Hepatocyte (in vitro differentiated cells): Measurements from ENCODE around the gene HECW1. TPM values are rescaled to one million over a fixed set of nuclear protein-coding genes. Genes with fewer than 3 reads are reported as not detected.

Experiments used
- DNase-seq: peaks from one replicate; pipeline ENCODE4 v3.0.0-alpha.2; 2016; ENCODE audit warnings: low spot score
- H2AFZ ChIP-seq: fragments of 200-600 bp; sonication (generic); 2 replicates; pipeline ENCODE4 v1.6.0; 2016; ENCODE audit warnings: antibody characterized with exemption, mild to moderate bottlenecking
- H3K27ac ChIP-seq: fragments of 200-600 bp; sonication (generic); 2 replicates; pipeline ENCODE4 v1.5.1; 2016; ENCODE audit warnings: mild to moderate bottlenecking
- H3K27me3 ChIP-seq: fragments of 200-600 bp; sonication (generic); 2 replicates; pipeline ENCODE4 v1.6.1; 2016
- H3K36me3 ChIP-seq: fragments of 200-600 bp; sonication (generic); replicated peaks from 2 replicates; pipeline ENCODE4 v1.5.1; 2016; ENCODE audit warnings: low read depth; ENCODE audit not compliant: insufficient read depth
- H3K4me1 ChIP-seq: fragments of 200-600 bp; sonication (generic); 2 replicates; pipeline ENCODE4 v1.5.1; 2016; ENCODE audit warnings: mild to moderate bottlenecking, moderate library complexity; ENCODE audit not compliant: insufficient read depth
- H3K4me2 ChIP-seq: fragments of 200-600 bp; sonication (generic); 2 replicates; pipeline ENCODE4 v1.6.0; 2016
- H3K4me3 ChIP-seq: fragments of 200-600 bp; sonication (generic); 2 replicates; pipeline ENCODE4 v1.5.1; 2016; ENCODE audit warnings: mild to moderate bottlenecking
- H3K79me2 ChIP-seq: fragments of 200-600 bp; sonication (generic); 2 replicates; pipeline ENCODE4 v1.6.0; 2017; ENCODE audit warnings: mild to moderate bottlenecking
- H3K9me2 ChIP-seq: fragments of 200-600 bp; sonication (generic); replicated peaks from 2 replicates; pipeline ENCODE4 v1.6.0; 2017; ENCODE audit warnings: mild to moderate bottlenecking; ENCODE audit not compliant: insufficient read depth
- H3K9me3 ChIP-seq: fragments of 200-600 bp; sonication (generic); 2 replicates; pipeline ENCODE4 v1.5.1; 2016; ENCODE audit warnings: low read depth, mild to moderate bottlenecking
- H4K20me1 ChIP-seq: fragments of 200-600 bp; sonication (generic); 2 replicates; pipeline ENCODE4 v1.6.0; 2016; ENCODE audit warnings: mild to moderate bottlenecking; ENCODE audit not compliant: insufficient read depth, poor library complexity, severe bottlenecking
- CTCF ChIP-seq: fragments of 200-600 bp; sonication (generic); IDR thresholded peaks from 2 replicates; pipeline ENCODE4 v1.5.1; 2016; ENCODE audit warnings: antibody characterized with exemption, mild to moderate bottlenecking; ENCODE audit not compliant: poor library complexity
- EZH2 ChIP-seq: fragments of 200-600 bp; sonication (generic); IDR thresholded peaks from 2 replicates; pipeline ENCODE4 v1.6.1; 2016; ENCODE audit warnings: antibody characterized with exemption, mild to moderate bottlenecking, borderline replicate concordance
- EZH2phosphoT487 ChIP-seq: fragments of 200-600 bp; sonication (generic); IDR thresholded peaks from one replicate; pipeline ENCODE4 v1.6.1; 2018; ENCODE audit warnings: antibody characterized with exemption, mild to moderate bottlenecking, low read depth, moderate library complexity; ENCODE audit not compliant: unreplicated experiment, severe bottlenecking
- WGBS: methylation state at CpG from one replicate; pipeline ENCODE4 v1.1.6; 2016; ENCODE audit warnings: low lambda C conversion rate; ENCODE audit errors: missing lambda C conversion rate; 5-methylcytosine and 5-hydroxymethylcytosine counted together
- polyA plus RNA-seq: library from polyadenylated mRNA; unstranded; fragments of >200 nt; fragmentation: Nextera tagmentation; extraction: Ambion mirVana; gene quantifications from 2 replicates; pipeline ENCODE4 v1.2.1, GENCODE V29; 2016
- total RNA-seq: library from RNA; depleted of rRNA; stranded (reverse); fragments of >200 nt; gene quantifications from 2 replicates; pipeline ENCODE4 v1.2.3, GENCODE V29; 2014

HECW1 gene
- total and polyA plus RNA-seq, 2 experiments from 2014 or later, result 1.5 to 7.6 TPM

- H2AFZ ChIP-seq, result no peak overlapping the region
- no peak overlapping the region for H3K27ac ChIP-seq
- H3K79me2 ChIP-seq, result no peaks in the 10 kb centered on the region
- WGBS, result 90% methylated on average over 5 of the region's 5 CpGs
- no peaks in the 10 kb centered on the region for H4K20me1 ChIP-seq
- H3K27me3 ChIP-seq, result no peaks in the 10 kb centered on the region
- H3K4me2 ChIP-seq, result no peak overlapping the region
- TF ChIP-seq EZH2phosphoT487 (no peak), EZH2 (no peak), CTCF (no peak)
- H3K9me2 ChIP-seq, result no peaks in the 10 kb centered on the region
- H3K4me1 ChIP-seq, result no peaks in the 10 kb centered on the region
- DNase-seq, result no peak
- H3K36me3 ChIP-seq, result no peaks in the 10 kb centered on the region
- no peaks in the 10 kb centered on the region for H3K9me3 ChIP-seq
- H3K4me3 ChIP-seq, result no peak overlapping the region
These were observed 198.6 kb downstream of the HECW1 start for GRCh38 chr7:43311052-43311451.

- Histone ChIP-seq H3K4me3 (no peak overlapping the region), H2AFZ (no peak overlapping the region), H3K36me3 (no peaks in the 10 kb centered on the region), H3K9me2 (no peaks in the 10 kb centered on the region), H3K27ac (no peak overlapping the region), H3K4me2 (no peak overlapping the region), H4K20me1 (no peaks in the 10 kb centered on the region), H3K79me2 (no peaks in the 10 kb centered on the region), H3K27me3 (no peaks in the 10 kb centered on the region), H3K9me3 (no peaks in the 10 kb centered on the region), H3K4me1 (no peaks in the 10 kb centered on the region)
- no peak for DNase-seq
- 95% methylated on average over 21 of the region's 22 CpGs for WGBS
- TF ChIP-seq CTCF (no peak), EZH2phosphoT487 (no peak), EZH2 (no peak)
These were observed 199.2 kb downstream of the HECW1 start for GRCh38 chr7:43311694-43312093.

GRCh38 chr7:43313628-43314378 is 201.4 kb downstream of the HECW1 start:
- 76% methylated on average over 9 of the region's 9 CpGs for WGBS
- Histone ChIP-seq H4K20me1 (no peaks in the 10 kb centered on the region), H3K27ac (no peak overlapping the region), H3K4me1 (no peaks in the 10 kb centered on the region), H3K36me3 (no peaks in the 10 kb centered on the region), H3K4me3 (no peak overlapping the region), H3K9me3 (no peaks in the 10 kb centered on the region), H3K9me2 (no peaks in the 10 kb centered on the region), H3K27me3 (no peaks in the 10 kb centered on the region), H3K79me2 (no peaks in the 10 kb centered on the region), H3K4me2 (no peak overlapping the region), H2AFZ (no peak overlapping the region)
- TF ChIP-seq EZH2, result no peak
- no peak for TF ChIP-seq CTCF
- TF ChIP-seq EZH2phosphoT487, result no peak
- DNase-seq, result no peak
